Measurements from ENCODE around the gene KRTAP4-2.

DNA sequence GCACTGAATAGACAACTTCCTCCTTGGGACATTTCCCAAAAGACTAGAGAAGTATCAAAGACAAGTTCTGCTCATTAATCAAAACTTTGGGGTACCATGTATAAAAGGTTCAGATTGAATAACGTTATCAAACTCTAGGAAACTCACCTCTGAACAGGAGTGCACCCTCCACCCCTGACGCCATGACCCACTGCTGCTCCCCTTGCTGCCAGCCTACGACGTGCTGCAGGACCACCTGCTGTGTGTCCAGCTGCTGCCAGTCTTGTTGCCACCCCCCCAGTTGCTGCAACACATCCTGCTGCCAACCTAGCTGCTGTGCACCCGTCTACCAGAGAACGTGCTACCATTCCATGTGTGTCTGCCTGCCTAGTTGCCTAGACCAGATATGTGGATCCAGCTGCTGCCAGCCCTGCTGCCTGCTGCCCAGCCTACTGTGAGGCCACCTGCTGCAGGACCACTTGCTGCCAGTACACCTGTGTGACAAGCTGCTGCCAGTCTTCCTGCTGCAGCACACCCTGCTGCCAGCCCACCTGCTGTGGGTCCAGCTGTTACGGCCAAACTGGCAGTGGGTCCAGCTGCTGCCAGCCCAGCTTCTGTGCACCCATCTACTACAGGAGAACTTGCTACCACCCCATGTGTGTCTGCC lies 34.6 kb upstream of the KRTAP4-2 start:
- TF ChIP-seq, protein P1, sequence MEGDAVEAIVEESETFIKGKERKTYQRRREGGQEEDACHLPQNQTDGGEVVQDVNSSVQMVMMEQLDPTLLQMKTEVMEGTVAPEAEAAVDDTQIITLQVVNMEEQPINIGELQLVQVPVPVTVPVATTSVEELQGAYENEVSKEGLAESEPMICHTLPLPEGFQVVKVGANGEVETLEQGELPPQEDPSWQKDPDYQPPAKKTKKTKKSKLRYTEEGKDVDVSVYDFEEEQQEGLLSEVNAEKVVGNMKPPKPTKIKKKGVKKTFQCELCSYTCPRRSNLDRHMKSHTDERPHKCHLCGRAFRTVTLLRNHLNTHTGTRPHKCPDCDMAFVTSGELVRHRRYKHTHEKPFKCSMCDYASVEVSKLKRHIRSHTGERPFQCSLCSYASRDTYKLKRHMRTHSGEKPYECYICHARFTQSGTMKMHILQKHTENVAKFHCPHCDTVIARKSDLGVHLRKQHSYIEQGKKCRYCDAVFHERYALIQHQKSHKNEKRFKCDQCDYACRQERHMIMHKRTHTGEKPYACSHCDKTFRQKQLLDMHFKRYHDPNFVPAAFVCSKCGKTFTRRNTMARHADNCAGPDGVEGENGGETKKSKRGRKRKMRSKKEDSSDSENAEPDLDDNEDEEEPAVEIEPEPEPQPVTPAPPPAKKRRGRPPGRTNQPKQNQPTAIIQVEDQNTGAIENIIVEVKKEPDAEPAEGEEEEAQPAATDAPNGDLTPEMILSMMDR (IDR thresholded peaks at IDR 0.05; ENCODE audit: insufficient read depth, low read length, poor library complexity, severe bottlenecking), result no peak
- no peak for TF ChIP-seq EZH2phosphoT487 (conservative IDR thresholded peaks at IDR 0.05; ENCODE audit: low read length)
